Esophagus muscularis mucosa (tissue), 4 donors: ENCODE data around the gene FGFR2. TPM values are rescaled to one million over a fixed set of nuclear protein-coding genes. Genes with fewer than 3 reads are reported as not detected.

Experiments used
- DNase-seq: peaks from one replicate; pipeline ENCODE4 v3.0.0-alpha.2; 2017; ENCODE audit errors: extremely low spot score
- H3K27ac ChIP-seq, 4 donors: fragments of 200-600 bp; sonication (generic); replicated peaks in 1 of 4; 1 replicate in 3 of 4; 2 replicates in 1 of 4; pipeline ENCODE4 v1.5.1; 2016 to 2019; ENCODE audit warnings: mild to moderate bottlenecking in 1 of 4
- H3K27me3 ChIP-seq, 4 donors: fragments of 200-600 bp; sonication (generic); one replicate each; pipeline versions ENCODE4 v1.5.1 to v1.6.0; 2016 to 2019
- H3K36me3 ChIP-seq, 4 donors: fragments of 200-600 bp; sonication (generic); one replicate each; pipeline ENCODE4 v1.5.1; 2016 to 2019
- H3K4me1 ChIP-seq, 4 donors: fragments of 200-600 bp; sonication (generic); one replicate each; pipeline ENCODE4 v1.5.1; 2016 to 2019
- H3K4me3 ChIP-seq, 4 donors: fragments of 200-600 bp; sonication (generic); 1 replicate in 2 of 4; 2 replicates in 2 of 4; pipeline ENCODE4 v1.5.1; 2016 to 2019; ENCODE audit warnings: mild to moderate bottlenecking in 4 of 4, moderate library complexity in 1 of 4
- H3K9me3 ChIP-seq, 4 donors: fragments of 200-600 bp; sonication (generic); 1 replicate in 3 of 4; 2 replicates in 1 of 4; pipeline ENCODE4 v1.5.1; 2016 to 2019
- CTCF ChIP-seq, 3 experiments: fragments of 200-600 bp in 2 of 3; fragments of 450-650 bp in 1 of 3; sonication (generic) in 2 of 3; IDR thresholded peaks; one replicate each; pipeline ENCODE4 v1.5.1; 2017 to 2019; ENCODE audit warnings: antibody characterized with exemption in 3 of 3, mild to moderate bottlenecking in 2 of 3, moderate library complexity in 1 of 3
- EP300 ChIP-seq: sonication (generic); formaldehyde crosslinking; IDR thresholded peaks from one replicate; pipeline ENCODE4 v1.6.1; 2017; ENCODE audit warnings: antibody characterized with exemption
- POLR2A ChIP-seq: fragments of 450-650 bp; IDR thresholded peaks from one replicate; pipeline ENCODE4 v1.6.1; 2017; ENCODE audit warnings: antibody characterized with exemption, moderate library complexity, mild to moderate bottlenecking, low read depth
- POLR2AphosphoS5 ChIP-seq, 2 donors: sonication (generic); formaldehyde crosslinking; IDR thresholded peaks; one replicate each; pipeline ENCODE4 v1.6.1; 2017; ENCODE audit warnings: antibody characterized with exemption in 2 of 2
- WGBS: methylation state at CpG from one replicate; pipeline ENCODE4 v1.1.5; 2018; 5-methylcytosine and 5-hydroxymethylcytosine counted together
- intact Hi-C: fragments of 100-400 bp; cut with DNase I; formaldehyde crosslinking; loops from one replicate; pipeline ENCODE4 v1.15.1; 2023
- total RNA-seq, 4 donors: library from RNA; depleted of rRNA; stranded (reverse); fragments of >200 nt; gene quantifications; one replicate each; pipeline versions ENCODE4 v1.1.0 to v1.2.1, GENCODE V29; 2016

FGFR2 gene
- total RNA-seq, 4 donors from 2014 or later = 58.6 to 74.0 (median 60.5) TPM

- no peak for DNase-seq
- no peak overlapping the region for H3K4me3 ChIP-seq
- H3K27ac ChIP-seq = no peak overlapping the region
- no peaks in the 10 kb centered on the region for H3K4me1 ChIP-seq
- H3K9me3 ChIP-seq = peaks cover 0 to 17% (median 10%) of the 10 kb centered on the region in 4 donors
- H3K36me3 ChIP-seq = no peaks in the 10 kb centered on the region
- intact Hi-C loops = no loop called here
- TF ChIP-seq CTCF (IDR thresholded peaks at IDR 0.05) (no peak), POLR2AphosphoS5 (IDR thresholded peaks at IDR 0.05) (no peak), EP300 (no peak), POLR2A (no peak)
- 69% methylated on average over 3 of the region's 3 CpGs for WGBS
- H3K27me3 ChIP-seq = no peaks in the 10 kb centered on the region
Measured at GRCh38 chr10:121640266-121640665, 42.0 kb upstream of the FGFR2 start.

- H3K9me3 ChIP-seq = peaks cover 0 to 17% (median 10%) of the 10 kb centered on the region in 4 donors
- no peak for DNase-seq
- intact Hi-C loops = no loop called here
Measured at GRCh38 chr10:121639416-121639815, 41.2 kb upstream of the FGFR2 start.

GRCh38 chr10:121637437-121637836, 39.2 kb upstream of the FGFR2 start:
- H3K27ac ChIP-seq = no peak overlapping the region
- no peaks in the 10 kb centered on the region for H3K27me3 ChIP-seq
- peaks cover 0 to 17% (median 10%) of the 10 kb centered on the region in 4 donors for H3K9me3 ChIP-seq
- H3K4me1 ChIP-seq = no peaks in the 10 kb centered on the region
- H3K36me3 ChIP-seq = no peaks in the 10 kb centered on the region
- DNase-seq = no peak
- H3K4me3 ChIP-seq = no peak overlapping the region
- 100% methylated on average over 1 of the region's 1 CpG for WGBS
- TF ChIP-seq CTCF (IDR thresholded peaks at IDR 0.05) (no peak), EP300 (no peak), POLR2A (no peak), POLR2AphosphoS5 (IDR thresholded peaks at IDR 0.05) (no peak)
- intact Hi-C loops = no loop called here

More at GRCh38 chr10:121639416-121639815, 41.2 kb upstream of the FGFR2 start:
- H3K27me3 ChIP-seq = no peaks in the 10 kb centered on the region
- no peaks in the 10 kb centered on the region for H3K4me1 ChIP-seq
- no peak overlapping the region for H3K27ac ChIP-seq
- no peaks in the 10 kb centered on the region for H3K36me3 ChIP-seq
- no peak for TF ChIP-seq CTCF (IDR thresholded peaks at IDR 0.05)
- TF ChIP-seq POLR2A = no peak
- TF ChIP-seq EP300 = no peak
- TF ChIP-seq POLR2AphosphoS5 (IDR thresholded peaks at IDR 0.05) = no peak
- no peak overlapping the region for H3K4me3 ChIP-seq

- no peak for DNase-seq
- intact Hi-C loops = no loop called here
- 80% methylated on average over 5 of the region's 5 CpGs for WGBS
Measured at GRCh38 chr10:121633056-121633455, 34.8 kb upstream of the FGFR2 start.

More at GRCh38 chr10:121633056-121633455, 34.8 kb upstream of the FGFR2 start:
- no peak overlapping the region for H3K4me3 ChIP-seq
- no peaks in the 10 kb centered on the region for H3K36me3 ChIP-seq
- no peaks in the 10 kb centered on the region for H3K27me3 ChIP-seq
- peaks cover 0 to 25% (median 21%) of the 10 kb centered on the region in 4 donors for H3K4me1 ChIP-seq
- H3K27ac ChIP-seq = no peak overlapping the region
- H3K9me3 ChIP-seq = peaks cover 0 to 12% (median 0%) of the 10 kb centered on the region in 4 donors
- TF ChIP-seq POLR2A = no peak
- TF ChIP-seq POLR2AphosphoS5 (IDR thresholded peaks at IDR 0.05) = no peak
- no peak for TF ChIP-seq CTCF (IDR thresholded peaks at IDR 0.05)
- TF ChIP-seq EP300 = no peak
